Sigmoid colon (tissue), 7 donors: ENCODE results near the gene RBM10. TPM values are rescaled to one million over a fixed set of nuclear protein-coding genes. Genes with fewer than 3 reads are reported as not detected.

Source experiments
- DNase-seq: peaks from one replicate; pipeline ENCODE4 v3.0.0-alpha.2; 2019
- H3K27ac ChIP-seq, 4 donors: fragments of 200-600 bp; sonication (generic); one replicate each; pipeline ENCODE4 v1.5.1; 2016 to 2019; ENCODE audit warnings: mild to moderate bottlenecking in 1 of 4
- H3K27me3 ChIP-seq, 3 donors: fragments of 200-600 bp; sonication (generic); one replicate each; pipeline ENCODE4 v1.5.1; 2019; ENCODE audit warnings: mild to moderate bottlenecking in 1 of 3
- H3K36me3 ChIP-seq, 4 donors: fragments of 200-600 bp; sonication (generic); one replicate each; pipeline ENCODE4 v1.5.1; 2016 to 2019
- H3K4me1 ChIP-seq, 4 donors: fragments of 200-600 bp; sonication (generic); one replicate each; pipeline ENCODE4 v1.5.1; 2017 to 2019
- H3K4me3 ChIP-seq, 4 donors: fragments of 200-600 bp; sonication (generic); one replicate each; pipeline ENCODE4 v1.5.1; 2017 to 2019; ENCODE audit warnings: mild to moderate bottlenecking in 2 of 4, moderate library complexity in 1 of 4
- H3K9me3 ChIP-seq, 4 donors: fragments of 200-600 bp in 3 of 4; sonication (generic) in 3 of 4; one replicate each; pipeline versions ENCODE4 v1.5.1 to v1.6.1; 2013 to 2019
- CTCF ChIP-seq, 4 experiments: fragments of 450-650 bp in 3 of 4; fragments of 200-600 bp in 1 of 4; IDR thresholded peaks; one replicate each; pipeline ENCODE4 v1.5.1; 2016 to 2019; ENCODE audit warnings: antibody characterized with exemption in 4 of 4, mild to moderate bottlenecking in 3 of 4, moderate library complexity in 2 of 4
- EP300 ChIP-seq, 4 donors: sonication (generic); formaldehyde crosslinking; IDR thresholded peaks; one replicate each; pipeline ENCODE4 v1.6.1; 2017; ENCODE audit warnings: antibody characterized with exemption in 4 of 4
- POLR2A ChIP-seq, 2 donors: fragments of 450-650 bp; IDR thresholded peaks; one replicate each; pipeline ENCODE4 v1.6.1; 2016; ENCODE audit warnings: antibody characterized with exemption in 2 of 2, mild to moderate bottlenecking in 2 of 2, moderate library complexity in 2 of 2
- POLR2AphosphoS5 ChIP-seq, 4 donors: sonication (generic); formaldehyde crosslinking; IDR thresholded peaks; one replicate each; pipeline ENCODE4 v1.6.1; 2017; ENCODE audit warnings: antibody characterized with exemption in 4 of 4
- WGBS, 2 donors: extraction: QIAGEN DNeasy Blood & Tissue Kit; methylation state at CpG; one replicate each; pipeline ENCODE4 v1.1.7; 2013; 5-methylcytosine and 5-hydroxymethylcytosine counted together
- intact Hi-C: fragments of 100-400 bp; cut with DNase I; formaldehyde crosslinking; loops from one replicate; pipeline ENCODE4 v1.15.1; 2023
- polyA plus RNA-seq, 3 donors: library from polyadenylated mRNA; stranded (reverse); fragments of 200-250 nt; gene quantifications; one replicate each; pipeline ENCODE4 v1.2.3, GENCODE V29; 2013
- small RNA-seq, 3 donors: library from RNA; depleted of rRNA; stranded (forward); fragments of <200 nt; gene quantifications; one replicate each; pipeline ENCODE3, GENCODE V24; 2016
- total RNA-seq, 4 donors: library from RNA; depleted of rRNA; stranded (reverse); fragments of >200 nt; gene quantifications; one replicate each; pipeline ENCODE4 v1.1.0, GENCODE V29; 2016
- donor health status: healthy with polysubstance abuse.
- donor health status: Bipolar disorder and iron deficiency.
- donor health status: healthy.

Gene RBM10
- total and polyA plus RNA-seq, 7 donors, result 15.0 to 44.3 (median 22.4) TPM

DNA sequence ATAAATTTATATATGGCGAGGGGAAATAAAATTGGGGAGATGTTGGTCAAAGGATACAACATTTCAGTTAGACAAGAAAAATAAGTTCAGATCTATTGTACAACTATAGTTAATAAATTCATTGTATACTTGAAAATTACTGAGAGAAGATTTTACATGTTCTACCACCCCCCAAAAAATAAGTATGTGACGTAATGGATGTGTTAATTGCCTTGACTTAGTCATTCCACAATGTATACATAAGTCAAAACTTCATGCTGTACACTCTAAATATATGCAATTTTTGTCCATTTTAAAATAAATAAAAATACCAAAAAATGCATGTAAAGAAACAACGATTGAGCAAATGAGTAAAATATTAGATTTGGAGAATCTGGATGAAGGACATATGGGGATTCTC lies 89.6 kb downstream of the RBM10 start:
- H3K9me3 ChIP-seq, result no peaks in the 10 kb centered on the region
- TF ChIP-seq EP300 (IDR thresholded peaks at IDR 0.05) (no peak), CTCF (IDR thresholded peaks at IDR 0.05) (no peak), POLR2A (IDR thresholded peaks at IDR 0.05) (no peak), POLR2AphosphoS5 (IDR thresholded peaks at IDR 0.05) (no peak)
- H3K36me3 ChIP-seq, result peaks cover 0 to under 1% (median 0%) of the 10 kb centered on the region in 4 donors
- peak overlapping the region in 3 of 4 donors; percentile 64 to 73 (median 66) for H3K4me3 ChIP-seq
- 61 to 63% methylated on average over 3 of the region's 3 CpGs for WGBS, 2 donors
- peaks cover 0 to 6% (median 2%) of the 10 kb centered on the region in 4 donors for H3K4me1 ChIP-seq
- intact Hi-C loops, result loop anchor here (5.0 to 10.0 kb wide), 2 partner anchors 90 to 418 kb away; partner anchors contain the start of genes ELK1, NDUFB11 and RBM10
- H3K27me3 ChIP-seq, result no peaks in the 10 kb centered on the region
- H3K27ac ChIP-seq, result peak overlapping the region; percentile 93 to 97 (median 94)
- DNase-seq, result no peak

DNA sequence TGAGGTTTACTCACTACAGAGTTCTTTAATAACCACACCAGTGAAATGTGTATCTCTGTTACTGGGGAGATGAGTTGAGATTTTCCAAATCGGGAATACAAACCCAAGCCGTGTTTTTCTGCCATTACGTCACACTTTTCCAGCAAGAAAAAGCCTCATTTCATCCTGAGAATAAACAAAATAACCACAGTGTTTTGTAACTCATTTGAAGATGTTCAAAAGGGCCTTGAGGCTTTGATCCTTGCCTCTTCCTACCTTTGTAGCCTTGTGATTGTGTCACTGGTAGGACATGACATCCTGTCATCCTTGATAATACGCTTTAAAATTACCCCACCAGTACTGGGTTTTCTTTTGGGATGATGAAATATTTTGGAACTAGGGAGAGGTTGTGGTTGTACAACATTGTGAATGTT lies 90.7 kb downstream of the RBM10 start:
- peak overlapping the region; percentile 41 to 97 (median 94) for H3K27ac ChIP-seq
- no peak for DNase-seq
- no peaks in the 10 kb centered on the region for H3K9me3 ChIP-seq
- intact Hi-C loops, result loop anchor here (2.0 to 10.0 kb wide), 4 partner anchors 77 to 287 kb away; partner anchors contain the start of genes NDUFB11 and RBM10
- 76 to 86% methylated on average over 4 of the region's 4 CpGs for WGBS, 2 donors
- H3K4me3 ChIP-seq, result no peak overlapping the region
- no peak for TF ChIP-seq POLR2A (IDR thresholded peaks at IDR 0.05)
- no peak for TF ChIP-seq EP300 (IDR thresholded peaks at IDR 0.05)
- no peak for TF ChIP-seq POLR2AphosphoS5 (IDR thresholded peaks at IDR 0.05)
- no peak for TF ChIP-seq CTCF (IDR thresholded peaks at IDR 0.05)
- no peaks in the 10 kb centered on the region for H3K27me3 ChIP-seq
- H3K36me3 ChIP-seq, result peaks cover 0 to 12% (median 1%) of the 10 kb centered on the region in 4 donors
- H3K4me1 ChIP-seq, result peaks cover 0 to 6% (median 2%) of the 10 kb centered on the region in 4 donors

Small RNA genes within 50 kb of the gene (small RNA-seq; reads per million reads assigned to genes)
- 0 reads per million in 3 donors for gene RNU12-2P

Other genes starting within 250 kb of the RBM10 start
- gene JADE3, start 232.8 kb upstream of the RBM10 start, total RNA-seq, result 1 to 10 TPM; 5.3 to 7.8 (median 7.0) TPM
- gene JADE3, start 232.8 kb upstream of the RBM10 start, polyA plus RNA-seq, result 1 to 10 TPM in 2 of 3 donors, under 1 TPM in 1; 0.60 to 4.0 (median 2.3) TPM
- gene RGN, start 66.8 kb upstream of the RBM10 start, total RNA-seq, result 10 to 100 TPM in 2 of 4 donors, 1 to 10 TPM in 2; 5.3 to 12.2 (median 9.1) TPM
- under 1 TPM in 2 of 3 donors, not detected in 1; 0.42 to 0.60 TPM for gene RGN, start 66.8 kb upstream of the RBM10 start, polyA plus RNA-seq
- 100 to 1,000 TPM in 1 of 4 donors, 10 to 100 TPM in 3; 64.3 to 103 (median 82.8) TPM for gene NDUFB11, start 519 bp upstream of the RBM10 start, total RNA-seq
- 100 to 1,000 TPM in 1 of 3 donors, 10 to 100 TPM in 2; 82.3 to 124 (median 91.8) TPM for gene NDUFB11, start 519 bp upstream of the RBM10 start, polyA plus RNA-seq
- gene UBA1, start 48.6 kb downstream of the RBM10 start, total RNA-seq, result 100 to 1,000 TPM in 1 of 4 donors, 10 to 100 TPM in 3; 74.9 to 112 (median 80.7) TPM
- gene UBA1, start 48.6 kb downstream of the RBM10 start, polyA plus RNA-seq, result 100 to 1,000 TPM in 1 of 3 donors, 10 to 100 TPM in 2; 72.7 to 126 (median 84.2) TPM
- gene CDK16, start 73.5 kb downstream of the RBM10 start, total RNA-seq, result 10 to 100 TPM; 43.8 to 55.9 (median 45.6) TPM
- gene CDK16, start 73.5 kb downstream of the RBM10 start, polyA plus RNA-seq, result 10 to 100 TPM; 35.4 to 64.6 (median 46.5) TPM
- gene USP11, start 87.8 kb downstream of the RBM10 start, total RNA-seq, result 10 to 100 TPM; 18.9 to 37.7 (median 35.3) TPM
- 10 to 100 TPM in 1 of 3 donors, 1 to 10 TPM in 2; 4.9 to 21.8 (median 6.6) TPM for gene USP11, start 87.8 kb downstream of the RBM10 start, polyA plus RNA-seq
- gene ZNF157, start 225.4 kb downstream of the RBM10 start, total RNA-seq, result under 1 TPM in 3 of 4 donors, not detected in 1; 0.27 to 0.71 (median 0.49) TPM
- gene ZNF157, start 225.4 kb downstream of the RBM10 start, polyA plus RNA-seq, result under 1 TPM in 1 of 3 donors, not detected in 2; 0.15 TPM